Right ventricle myocardium superior (tissue), 1 donor: ENCODE data around the gene DMGDH. TPM values are rescaled to one million over a fixed set of nuclear protein-coding genes. Genes with fewer than 3 reads are reported as not detected.

ENCODE experiments used
- ATAC-seq: fragments of 200-7000 bp; cut with Tn5 transposase; one replicate; pipeline ENCODE4 v1.9.1; 2020; ENCODE audit warnings: mild to moderate bottlenecking; ENCODE audit not compliant: poor library complexity
- DNase-seq: peaks from one replicate; pipeline ENCODE4 v3.0.0-alpha.2; 2020
- intact Hi-C: fragments of 100-400 bp; cut with DNase I; formaldehyde crosslinking; loops from one replicate; pipeline ENCODE4 v1.11.2; 2022
- total RNA-seq: library from RNA; stranded (reverse); fragmentation: NEBNext Ultra II Directional; extraction: Animal tissue kit (Norgen Biotek cat#: 25700); gene quantifications from one replicate; pipeline ENCODE4 v1.2.1, GENCODE V29; 2021
- donor health status: DM: no; HTN: yes; CAD: no; lungs with severe emphysema.

DMGDH gene
- total RNA-seq, 1 donor from 2014 or later: 2.2 TPM

DNA sequence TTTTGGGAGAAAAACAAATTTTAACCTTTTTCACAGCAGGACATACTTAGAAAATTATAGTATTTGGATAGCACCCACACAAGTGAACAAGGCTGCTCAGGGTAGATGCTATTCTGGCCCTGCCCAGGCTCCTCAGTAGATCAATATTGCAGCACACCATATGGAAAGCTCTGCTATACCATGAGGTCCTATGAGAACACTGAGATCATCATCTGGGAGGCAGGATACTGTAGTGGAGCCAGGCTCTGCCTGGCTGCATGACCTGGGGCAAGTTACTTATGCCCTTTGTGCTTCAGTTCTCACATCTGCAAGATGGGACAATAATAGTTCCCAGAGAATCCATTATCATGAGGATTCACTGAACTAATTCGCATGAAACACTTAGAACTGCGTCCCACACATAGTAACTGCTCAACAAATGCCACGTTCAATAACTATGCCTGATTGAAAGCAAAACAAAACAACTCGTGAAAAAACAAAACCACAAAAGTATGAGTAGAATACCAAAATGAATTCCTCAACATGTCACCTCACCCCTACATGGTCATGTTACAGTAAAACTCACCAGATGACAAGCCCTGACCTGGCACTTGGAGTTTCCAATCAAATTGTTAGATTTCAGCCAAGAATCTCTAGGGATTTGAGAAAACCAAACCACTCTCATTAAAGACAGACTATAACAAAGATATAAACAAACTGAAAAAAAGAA, 116.2 kb downstream of the DMGDH start:
- no peak for ATAC-seq
- no peak for DNase-seq
- intact Hi-C loops: no loop called here

Other genes with a start within 250 kb of the DMGDH start
- 9.7 TPM for gene ARSB, start 84.4 kb downstream of the DMGDH start, total RNA-seq
- 10.0 TPM for gene BHMT2, start 93 bp upstream of the DMGDH start, total RNA-seq
- 0.11 TPM for gene BHMT, start 42.1 kb upstream of the DMGDH start, total RNA-seq
- gene JMY, start 166.5 kb upstream of the DMGDH start, total RNA-seq: 9.7 TPM